H1 (cell line): ENCODE measurements around the gene CD58. TPM values are rescaled to one million over a fixed set of nuclear protein-coding genes. Genes with fewer than 3 reads are reported as not detected.

Experiments used
- CTCF ChIA-PET: fragments of 300-600 bp; sonication (Branson Sonifier 250); formaldehyde crosslinking; loops from one replicate; lab custom pipeline; 2021; ENCODE audit not compliant: partially characterized antibody; lab: Charles Lee
- POLR2A ChIA-PET: fragments of 300-600 bp; sonication (Branson Sonifier 250); formaldehyde crosslinking; loops from one replicate; lab custom pipeline; 2021; ENCODE audit warnings: inconsistent platforms; ENCODE audit not compliant: partially characterized antibody; lab: Charles Lee
- DNase-seq, 2 experiments: peaks; one replicate each; pipeline versions ENCODE4 v3.0.0 to v3.0.0-alpha.2; 2010 to 2022; ENCODE audit warnings: low spot score in 2 of 2, low read depth in 1 of 2, mixed read lengths in 1 of 2
- FAIRE-seq: peaks from 2 replicates; lab custom pipeline; 2011; peaks lifted over from hg19 to GRCh38; lab: Jason Lieb, UNC
- H2AFZ ChIP-seq: 2 replicates; pipeline ENCODE4 v1.8.1; 2012; ENCODE audit warnings: low read length, inconsistent platforms
- H2AK5ac ChIP-seq: 2 replicates; pipeline ENCODE4 v1.6.1; 2013; ENCODE audit warnings: low read depth, low read length
- H2BK120ac ChIP-seq: replicated peaks from 2 replicates; pipeline ENCODE3; 2013; ENCODE audit warnings: low read depth, low read length, inconsistent platforms
- H2BK12ac ChIP-seq: 2 replicates; pipeline ENCODE4 v1.6.1; 2013; ENCODE audit warnings: low read depth, low read length
- H2BK15ac ChIP-seq: 2 replicates; pipeline ENCODE4 v1.6.1; 2013; ENCODE audit warnings: low read length
- H2BK20ac ChIP-seq: 2 replicates; pipeline ENCODE4 v1.6.1; 2013; ENCODE audit warnings: low read length
- H2BK5ac ChIP-seq: 2 replicates; pipeline ENCODE4 v1.6.1; 2013; ENCODE audit warnings: low read depth, low read length
- H3K14ac ChIP-seq: 2 replicates; pipeline ENCODE4 v1.6.1; 2013; ENCODE audit warnings: inconsistent platforms; ENCODE audit not compliant: insufficient read length
- H3K18ac ChIP-seq: 2 replicates; pipeline ENCODE4 v1.6.1; 2013; ENCODE audit warnings: low read length; ENCODE audit errors: extremely low read depth
- H3K23ac ChIP-seq: 2 replicates; pipeline ENCODE4 v1.6.1; 2013; ENCODE audit warnings: inconsistent platforms; ENCODE audit not compliant: insufficient read length
- H3K23me2 ChIP-seq: 2 replicates; pipeline ENCODE4 v1.6.1; 2013; ENCODE audit warnings: low read depth, low read length
- H3K27ac ChIP-seq: 2 replicates; pipeline ENCODE4 v1.6.1; 2011; ENCODE audit warnings: low read depth, low read length, inconsistent platforms
- H3K27me3 ChIP-seq, 4 experiments: replicated peaks in 1 of 4; 1 replicate in 1 of 4; 2 replicates in 3 of 4; pipeline versions ENCODE4 v1.6.1 to v1.8.1; 2011 to 2013; ENCODE audit warnings: low read length in 3 of 4, mild to moderate bottlenecking in 3 of 4, inconsistent platforms in 2 of 4, mixed read lengths in 2 of 4, moderate library complexity in 1 of 4; ENCODE audit not compliant: control insufficient read depth in 3 of 4, insufficient read depth in 3 of 4; ENCODE audit errors: extremely low read depth in 1 of 4
- H3K36me3 ChIP-seq, 4 experiments: 2 replicates each; pipeline versions ENCODE4 v1.6.1 to v1.8.1; 2011 to 2013; ENCODE audit warnings: mild to moderate bottlenecking in 4 of 4, low read length in 3 of 4, moderate library complexity in 2 of 4, control low read depth in 1 of 4, inconsistent platforms in 1 of 4; ENCODE audit not compliant: insufficient read depth in 4 of 4, control insufficient read depth in 2 of 4
- H3K4ac ChIP-seq: replicated peaks from 2 replicates; pipeline ENCODE3; 2013; ENCODE audit warnings: low read length, low read depth, mixed read lengths, inconsistent platforms; ENCODE audit not compliant: insufficient read length
- H3K4me1 ChIP-seq, 4 experiments: replicated peaks in 1 of 4; 1 replicate in 1 of 4; 2 replicates in 3 of 4; pipeline versions ENCODE4 v1.6.1 to v1.8.1; 2011 to 2013; ENCODE audit warnings: low read length in 3 of 4, inconsistent platforms in 2 of 4, mixed read lengths in 1 of 4; ENCODE audit not compliant: insufficient read depth in 4 of 4, control insufficient read depth in 3 of 4
- H3K4me2 ChIP-seq, 2 experiments: 2 replicates each; pipeline versions ENCODE4 v1.6.1 to v1.8.1; 2011 to 2013; ENCODE audit warnings: low read depth in 2 of 2, low read length in 2 of 2, control low read depth in 1 of 2, inconsistent platforms in 1 of 2, mild to moderate bottlenecking in 1 of 2; ENCODE audit not compliant: insufficient read depth in 1 of 2
- H3K4me3 ChIP-seq, 4 experiments: fragments of 200-600, 300-600 bp in 1 of 4; sonication (generic), shearing (Covaris generic), sonication (Bioruptor Twin) in 1 of 4; 2 replicates each; pipeline versions ENCODE4 v1.5.1 to v1.8.1; 2011 to 2016; ENCODE audit warnings: low read length in 4 of 4, low read depth in 3 of 4, control low read depth in 2 of 4, inconsistent platforms in 2 of 4, mild to moderate bottlenecking in 2 of 4, mixed read lengths in 1 of 4, moderate library complexity in 1 of 4; ENCODE audit not compliant: insufficient read depth in 2 of 4; ENCODE audit errors: extremely low read depth in 1 of 4
- H3K56ac ChIP-seq: replicated peaks from 2 replicates; pipeline ENCODE3; 2013; ENCODE audit warnings: low read depth, mild to moderate bottlenecking, mixed read lengths, low read length, inconsistent platforms; ENCODE audit not compliant: insufficient read length
- H3K79me1 ChIP-seq: 2 replicates; pipeline ENCODE4 v1.6.1; 2013; ENCODE audit warnings: low read depth, low read length, control low read depth
- H3K79me2 ChIP-seq, 2 experiments: 2 replicates each; pipeline versions ENCODE4 v1.6.1 to v1.8.1; 2012 to 2013; ENCODE audit warnings: low read length in 2 of 2, mild to moderate bottlenecking in 2 of 2, inconsistent platforms in 1 of 2; ENCODE audit not compliant: insufficient read depth in 2 of 2, control insufficient read depth in 1 of 2
- H3K9ac ChIP-seq, 4 experiments: replicated peaks in 1 of 4; 1 replicate in 1 of 4; 2 replicates in 3 of 4; pipeline versions ENCODE4 v1.6.1 to v1.8.1; 2011 to 2013; ENCODE audit warnings: low read depth in 3 of 4, low read length in 3 of 4, control low read depth in 2 of 4, mild to moderate bottlenecking in 2 of 4, moderate library complexity in 2 of 4, inconsistent platforms in 1 of 4; ENCODE audit errors: extremely low read depth in 1 of 4
- H3K9me3 ChIP-seq, 2 experiments: 2 replicates each; pipeline versions ENCODE4 v1.6.1 to v1.8.1; 2012 to 2013; ENCODE audit warnings: mild to moderate bottlenecking in 2 of 2, moderate library complexity in 2 of 2, control low read depth in 1 of 2, inconsistent platforms in 1 of 2, low read depth in 1 of 2, low read length in 1 of 2, mixed read lengths in 1 of 2; ENCODE audit not compliant: insufficient read depth in 2 of 2
- H4K20me1 ChIP-seq, 2 experiments: replicated peaks in 1 of 2; 2 replicates each; pipeline versions ENCODE3 to v1.8.1; 2011 to 2013; ENCODE audit warnings: inconsistent platforms in 2 of 2, low read length in 2 of 2, mild to moderate bottlenecking in 1 of 2; ENCODE audit not compliant: insufficient read depth in 2 of 2, control insufficient read depth in 1 of 2
- H4K5ac ChIP-seq: 2 replicates; pipeline ENCODE4 v1.6.1; 2013; ENCODE audit warnings: low read length, low read depth, mixed read lengths, inconsistent platforms; ENCODE audit not compliant: insufficient read length
- H4K8ac ChIP-seq: 2 replicates; pipeline ENCODE4 v1.8.0; 2013; ENCODE audit warnings: mild to moderate bottlenecking, moderate library complexity, low read length, inconsistent platforms; ENCODE audit not compliant: insufficient read depth; ENCODE audit errors: extremely low read depth
- H4K91ac ChIP-seq: replicated peaks from 2 replicates; pipeline ENCODE3; 2013; ENCODE audit warnings: low read length, mixed read lengths, inconsistent platforms; ENCODE audit not compliant: insufficient read length
- BACH1 ChIP-seq: IDR thresholded peaks from 2 replicates; pipeline ENCODE4 v1.6.1; 2012; ENCODE audit warnings: low read length, improper control_type of control experiment
- CBX8 ChIP-seq: fragments of 300-800, 300-1000 bp; sonication (generic); IDR thresholded peaks from 2 replicates; pipeline ENCODE4 v1.7.1; 2016; ENCODE audit warnings: low read depth, low read length, borderline replicate concordance
- CHD1 ChIP-seq: IDR thresholded peaks from 2 replicates; pipeline ENCODE4 v1.6.1; 2012; ENCODE audit warnings: low read depth, low read length, improper control_type of control experiment
- POLR2A ChIP-seq, 2 experiments: IDR thresholded peaks; 1 replicate in 1 of 2; 2 replicates in 1 of 2; pipeline ENCODE4 v1.6.1; 2011; ENCODE audit warnings: low read depth in 2 of 2, low read length in 2 of 2, mild to moderate bottlenecking in 2 of 2; ENCODE audit errors: control extremely low read depth in 1 of 2
- SAP30 ChIP-seq: fragments of 300-600 bp; sonication (generic); IDR thresholded peaks from 2 replicates; pipeline ENCODE4 v1.7.1; 2012; ENCODE audit warnings: low read length, moderate library complexity, mild to moderate bottlenecking, inconsistent platforms; ENCODE audit not compliant: insufficient read depth, insufficient replicate concordance
- SIN3A ChIP-seq, 2 experiments: IDR thresholded peaks in 1 of 2; conservative IDR thresholded peaks in 1 of 2; 2 replicates each; pipeline ENCODE4 v1.6.1; 2011 to 2012; ENCODE audit warnings: low read length in 2 of 2, improper control_type of control experiment in 1 of 2, low read depth in 1 of 2, mild to moderate bottlenecking in 1 of 2
- SUZ12 ChIP-seq: fragments of 200-600 bp; sonication (generic); IDR thresholded peaks from 2 replicates; pipeline ENCODE4 v1.6.1; 2012; ENCODE audit warnings: mild to moderate bottlenecking, inconsistent platforms, low read length, moderate library complexity, mixed read lengths
- TBP ChIP-seq: IDR thresholded peaks from 2 replicates; pipeline ENCODE4 v1.6.1; 2011; ENCODE audit warnings: low read depth, low read length, improper control_type of control experiment
- WGBS, 2 experiments: shearing (Covaris generic) in 1 of 2; methylation state at CpG; one replicate each; pipeline versions ENCODE4 v1.1.6 to v1.1.7; 2013 to 2015; ENCODE audit warnings: low lambda C conversion rate in 2 of 2, mixed read lengths in 2 of 2, inconsistent platforms in 1 of 2, low coverage in 1 of 2, missing lambda C conversion rate in 1 of 2; ENCODE audit not compliant: insufficient replicate concordance in 2 of 2, insufficient coverage in 1 of 2, insufficient read length in 1 of 2; ENCODE audit errors: extremely low coverage in 1 of 2, missing lambda C conversion rate in 1 of 2; 5-methylcytosine and 5-hydroxymethylcytosine counted together
- polyA plus RNA-seq, 7 experiments: library from polyadenylated mRNA; depleted of rRNA in 3 of 7; stranded (reverse) in 5 of 7; unstranded in 2 of 7; fragments of >200 nt in 5 of 7; fragments of 200-250 nt in 2 of 7; gene quantifications; 1 replicate in 5 of 7; 2 replicates in 1 of 7; 4 replicates in 1 of 7; pipeline versions ENCODE4 v1.2.1 to v1.2.3, GENCODE V29; 2011 to 2013; ENCODE audit warnings: missing spikeins in 2 of 7, mixed read lengths in 2 of 7
- total RNA-seq: library from RNA; stranded (reverse); fragmentation: NEBNext Ultra II Directional; extraction: Animal tissue kit (Norgen Biotek cat#: 25700); gene quantifications from 2 replicates; pipeline ENCODE4 v1.2.1, GENCODE V29; 2021
- TF ChIP-seq, protein P1 (sequence below), 3 experiments: IDR thresholded peaks; 1 replicate in 2 of 3; 2 replicates in 1 of 3; pipeline versions ENCODE4 v1.5.1 to v1.6.1; 2011; ENCODE audit warnings: low read length in 3 of 3, mild to moderate bottlenecking in 3 of 3, inconsistent platforms in 2 of 3, low read depth in 1 of 3, moderate library complexity in 1 of 3; ENCODE audit not compliant: insufficient read depth in 1 of 3; ENCODE audit errors: control extremely low read depth in 1 of 3
- TF ChIP-seq, protein P2 (sequence below): IDR thresholded peaks from 2 replicates; pipeline ENCODE4 v1.6.1; 2012; ENCODE audit warnings: low read length, inconsistent platforms

The CD58 gene
- total and polyA plus RNA-seq, 2 of the 8 experiments (the other 6 are each of a cell fraction or from before 2014, with no cell fraction given) = 5.3 to 5.5 TPM

DNA sequence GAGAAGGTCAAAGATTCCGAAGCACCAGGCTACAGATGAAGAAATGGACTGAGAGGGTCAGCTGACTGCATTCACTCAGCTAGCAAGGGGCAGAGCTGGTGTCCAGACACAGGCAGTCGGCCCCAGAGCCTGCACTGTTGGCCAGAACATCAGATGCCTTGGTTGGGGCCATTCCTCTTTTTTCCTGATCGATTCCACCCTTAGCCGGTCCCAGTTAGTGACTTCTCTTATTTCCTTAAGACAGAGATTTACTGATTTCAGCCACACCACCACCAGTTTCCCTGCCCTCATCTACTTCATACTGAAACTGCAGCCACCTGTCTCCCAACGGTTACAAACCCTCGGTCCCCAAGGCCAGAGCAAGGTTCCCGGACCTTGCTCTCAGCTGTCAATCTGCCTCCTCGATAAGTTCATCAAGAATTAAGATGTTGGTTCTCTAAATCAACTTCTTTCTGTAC, 11.5 kb downstream of the CD58 start:
- 0 out of 4 replicates have a peak, but pooled peaks cover 0 to 4% of the 10 kb centered on the region in 2 experiments for H3K9me3 ChIP-seq
- H3K56ac ChIP-seq = no peak overlapping the region
- no peak overlapping the region for H4K91ac ChIP-seq
- 87% methylated on average over 8 of the region's 8 CpGs; no CpG with 5 or more reads in 1 of the 2 experiments for WGBS, 2 experiments
- no peaks in the 10 kb centered on the region for H3K27me3 ChIP-seq
- H3K4me2 ChIP-seq = no peak overlapping the region
- H2BK12ac ChIP-seq = no peak overlapping the region
- no peak overlapping the region for H3K23ac ChIP-seq
- H2AFZ ChIP-seq = no peak overlapping the region
- no peak overlapping the region for H2BK120ac ChIP-seq
- H4K5ac ChIP-seq = no peak overlapping the region
- TF ChIP-seq POLR2A (IDR thresholded peaks at IDR 0.05; ENCODE audit: control extremely low read depth in 1 of 2, low read depth in 2 of 2, low read length in 2 of 2) (no peak), TBP (no peak), CBX8 (no peak), BACH1 (no peak), CHD1 (no peak), SAP30 (no peak), SUZ12 (no peak), SIN3A (conservative IDR thresholded peaks at IDR 0.05 in 1 of 2, IDR thresholded peaks at IDR 0.05 in 1 of 2; ENCODE audit: low read depth in 1 of 2, low read length in 2 of 2) (no peak)
- TF ChIP-seq, protein P1, sequence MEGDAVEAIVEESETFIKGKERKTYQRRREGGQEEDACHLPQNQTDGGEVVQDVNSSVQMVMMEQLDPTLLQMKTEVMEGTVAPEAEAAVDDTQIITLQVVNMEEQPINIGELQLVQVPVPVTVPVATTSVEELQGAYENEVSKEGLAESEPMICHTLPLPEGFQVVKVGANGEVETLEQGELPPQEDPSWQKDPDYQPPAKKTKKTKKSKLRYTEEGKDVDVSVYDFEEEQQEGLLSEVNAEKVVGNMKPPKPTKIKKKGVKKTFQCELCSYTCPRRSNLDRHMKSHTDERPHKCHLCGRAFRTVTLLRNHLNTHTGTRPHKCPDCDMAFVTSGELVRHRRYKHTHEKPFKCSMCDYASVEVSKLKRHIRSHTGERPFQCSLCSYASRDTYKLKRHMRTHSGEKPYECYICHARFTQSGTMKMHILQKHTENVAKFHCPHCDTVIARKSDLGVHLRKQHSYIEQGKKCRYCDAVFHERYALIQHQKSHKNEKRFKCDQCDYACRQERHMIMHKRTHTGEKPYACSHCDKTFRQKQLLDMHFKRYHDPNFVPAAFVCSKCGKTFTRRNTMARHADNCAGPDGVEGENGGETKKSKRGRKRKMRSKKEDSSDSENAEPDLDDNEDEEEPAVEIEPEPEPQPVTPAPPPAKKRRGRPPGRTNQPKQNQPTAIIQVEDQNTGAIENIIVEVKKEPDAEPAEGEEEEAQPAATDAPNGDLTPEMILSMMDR (IDR thresholded peaks at IDR 0.05; ENCODE audit: control extremely low read depth in 1 of 3, insufficient read depth in 1 of 3, low read depth in 1 of 3, low read length in 3 of 3) = no peak
- TF ChIP-seq, protein P2, sequence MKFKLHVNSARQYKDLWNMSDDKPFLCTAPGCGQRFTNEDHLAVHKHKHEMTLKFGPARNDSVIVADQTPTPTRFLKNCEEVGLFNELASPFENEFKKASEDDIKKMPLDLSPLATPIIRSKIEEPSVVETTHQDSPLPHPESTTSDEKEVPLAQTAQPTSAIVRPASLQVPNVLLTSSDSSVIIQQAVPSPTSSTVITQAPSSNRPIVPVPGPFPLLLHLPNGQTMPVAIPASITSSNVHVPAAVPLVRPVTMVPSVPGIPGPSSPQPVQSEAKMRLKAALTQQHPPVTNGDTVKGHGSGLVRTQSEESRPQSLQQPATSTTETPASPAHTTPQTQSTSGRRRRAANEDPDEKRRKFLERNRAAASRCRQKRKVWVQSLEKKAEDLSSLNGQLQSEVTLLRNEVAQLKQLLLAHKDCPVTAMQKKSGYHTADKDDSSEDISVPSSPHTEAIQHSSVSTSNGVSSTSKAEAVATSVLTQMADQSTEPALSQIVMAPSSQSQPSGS = no peak
- TF ChIP-seq, all 59 proteins: peak for 0
- Histone ChIP-seq H2BK15ac (no peak overlapping the region), H3K79me1 (no peaks in the 10 kb centered on the region; the same call in 1 of the 2 replicates), H3K36me3 (no peaks in the 10 kb centered on the region), H3K4me3 (no peak overlapping the region), H3K18ac (no peak overlapping the region), H2AK5ac (no peak overlapping the region), H3K9ac (no peak overlapping the region), H3K4ac (no peak overlapping the region), H2BK5ac (no peak overlapping the region), H3K23me2 (no peaks in the 10 kb centered on the region), H4K8ac (no peak overlapping the region), H2BK20ac (no peak overlapping the region), H4K20me1 (no peaks in the 10 kb centered on the region), H3K4me1 (no peaks in the 10 kb centered on the region), H3K79me2 (no peaks in the 10 kb centered on the region; a peak in 1 of 4 replicates), H3K27ac (no peak overlapping the region), H3K14ac (no peak overlapping the region)
- ChIA-PET POLR2A (no interaction called here), CTCF (no interaction called here)
- no peak for DNase-seq
- FAIRE-seq = no peak
